Measurements from ENCODE around the gene UBE2E3.

DNA sequence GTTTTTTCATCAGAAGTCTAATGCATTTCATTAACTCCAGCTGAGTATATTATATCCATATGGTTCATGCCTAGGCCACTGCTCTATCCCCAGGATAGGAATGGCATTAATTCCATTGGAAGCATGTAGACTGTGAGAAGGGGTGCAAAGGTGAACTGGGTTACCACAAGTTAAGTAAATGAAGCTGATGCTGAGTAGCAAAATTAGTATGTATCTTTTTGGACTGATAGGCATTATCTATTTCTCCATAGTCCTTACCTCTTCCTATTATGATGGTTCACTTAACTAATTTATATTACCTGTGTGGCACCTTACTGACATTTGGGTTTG is 24.9 kb downstream of the UBE2E3 start:
- TF ChIP-seq, protein P1, sequence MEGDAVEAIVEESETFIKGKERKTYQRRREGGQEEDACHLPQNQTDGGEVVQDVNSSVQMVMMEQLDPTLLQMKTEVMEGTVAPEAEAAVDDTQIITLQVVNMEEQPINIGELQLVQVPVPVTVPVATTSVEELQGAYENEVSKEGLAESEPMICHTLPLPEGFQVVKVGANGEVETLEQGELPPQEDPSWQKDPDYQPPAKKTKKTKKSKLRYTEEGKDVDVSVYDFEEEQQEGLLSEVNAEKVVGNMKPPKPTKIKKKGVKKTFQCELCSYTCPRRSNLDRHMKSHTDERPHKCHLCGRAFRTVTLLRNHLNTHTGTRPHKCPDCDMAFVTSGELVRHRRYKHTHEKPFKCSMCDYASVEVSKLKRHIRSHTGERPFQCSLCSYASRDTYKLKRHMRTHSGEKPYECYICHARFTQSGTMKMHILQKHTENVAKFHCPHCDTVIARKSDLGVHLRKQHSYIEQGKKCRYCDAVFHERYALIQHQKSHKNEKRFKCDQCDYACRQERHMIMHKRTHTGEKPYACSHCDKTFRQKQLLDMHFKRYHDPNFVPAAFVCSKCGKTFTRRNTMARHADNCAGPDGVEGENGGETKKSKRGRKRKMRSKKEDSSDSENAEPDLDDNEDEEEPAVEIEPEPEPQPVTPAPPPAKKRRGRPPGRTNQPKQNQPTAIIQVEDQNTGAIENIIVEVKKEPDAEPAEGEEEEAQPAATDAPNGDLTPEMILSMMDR (IDR thresholded peaks at IDR 0.05; ENCODE audit: low read depth, low read length): no peak
- no peak for TF ChIP-seq POLR2A (IDR thresholded peaks at IDR 0.05; ENCODE audit: extremely low read depth, insufficient read length)
- TF ChIP-seq, protein P2, sequence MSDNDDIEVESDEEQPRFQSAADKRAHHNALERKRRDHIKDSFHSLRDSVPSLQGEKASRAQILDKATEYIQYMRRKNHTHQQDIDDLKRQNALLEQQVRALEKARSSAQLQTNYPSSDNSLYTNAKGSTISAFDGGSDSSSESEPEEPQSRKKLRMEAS (IDR thresholded peaks at IDR 0.05; ENCODE audit: low read depth, low read length): no peak

Data from NB4 (cell line).